ENCODE data around the gene LRRC52.

- TF ChIP-seq, protein P1, sequence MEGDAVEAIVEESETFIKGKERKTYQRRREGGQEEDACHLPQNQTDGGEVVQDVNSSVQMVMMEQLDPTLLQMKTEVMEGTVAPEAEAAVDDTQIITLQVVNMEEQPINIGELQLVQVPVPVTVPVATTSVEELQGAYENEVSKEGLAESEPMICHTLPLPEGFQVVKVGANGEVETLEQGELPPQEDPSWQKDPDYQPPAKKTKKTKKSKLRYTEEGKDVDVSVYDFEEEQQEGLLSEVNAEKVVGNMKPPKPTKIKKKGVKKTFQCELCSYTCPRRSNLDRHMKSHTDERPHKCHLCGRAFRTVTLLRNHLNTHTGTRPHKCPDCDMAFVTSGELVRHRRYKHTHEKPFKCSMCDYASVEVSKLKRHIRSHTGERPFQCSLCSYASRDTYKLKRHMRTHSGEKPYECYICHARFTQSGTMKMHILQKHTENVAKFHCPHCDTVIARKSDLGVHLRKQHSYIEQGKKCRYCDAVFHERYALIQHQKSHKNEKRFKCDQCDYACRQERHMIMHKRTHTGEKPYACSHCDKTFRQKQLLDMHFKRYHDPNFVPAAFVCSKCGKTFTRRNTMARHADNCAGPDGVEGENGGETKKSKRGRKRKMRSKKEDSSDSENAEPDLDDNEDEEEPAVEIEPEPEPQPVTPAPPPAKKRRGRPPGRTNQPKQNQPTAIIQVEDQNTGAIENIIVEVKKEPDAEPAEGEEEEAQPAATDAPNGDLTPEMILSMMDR (IDR thresholded peaks at IDR 0.05; ENCODE audit: low read depth, low read length) = no peak
- TF ChIP-seq POLR2A (IDR thresholded peaks at IDR 0.05; ENCODE audit: extremely low read depth, insufficient read length) = no peak
Measured at GRCh38 chr1:165539908-165540307, 3.9 kb upstream of the LRRC52 start.

Measured in NB4 (cell line).